Esophagus squamous epithelium (tissue), 4 donors: ENCODE measurements around the gene SP3.

Experiments
- POLR2A ChIP-seq, 4 donors: fragments of 450-650 bp; IDR thresholded peaks; one replicate each; pipeline ENCODE4 v1.6.1; 2017; ENCODE audit warnings: antibody characterized with exemption in 4 of 4, mild to moderate bottlenecking in 4 of 4, moderate library complexity in 3 of 4
- TF ChIP-seq, protein P1 (sequence below), 6 experiments: fragments of 450-650 bp in 4 of 6; fragments of 200-600 bp in 2 of 6; sonication (generic) in 2 of 6; IDR thresholded peaks; one replicate each; pipeline ENCODE4 v1.5.1; 2016 to 2019; ENCODE audit warnings: antibody characterized with exemption in 6 of 6, mild to moderate bottlenecking in 4 of 6, moderate library complexity in 4 of 6

DNA sequence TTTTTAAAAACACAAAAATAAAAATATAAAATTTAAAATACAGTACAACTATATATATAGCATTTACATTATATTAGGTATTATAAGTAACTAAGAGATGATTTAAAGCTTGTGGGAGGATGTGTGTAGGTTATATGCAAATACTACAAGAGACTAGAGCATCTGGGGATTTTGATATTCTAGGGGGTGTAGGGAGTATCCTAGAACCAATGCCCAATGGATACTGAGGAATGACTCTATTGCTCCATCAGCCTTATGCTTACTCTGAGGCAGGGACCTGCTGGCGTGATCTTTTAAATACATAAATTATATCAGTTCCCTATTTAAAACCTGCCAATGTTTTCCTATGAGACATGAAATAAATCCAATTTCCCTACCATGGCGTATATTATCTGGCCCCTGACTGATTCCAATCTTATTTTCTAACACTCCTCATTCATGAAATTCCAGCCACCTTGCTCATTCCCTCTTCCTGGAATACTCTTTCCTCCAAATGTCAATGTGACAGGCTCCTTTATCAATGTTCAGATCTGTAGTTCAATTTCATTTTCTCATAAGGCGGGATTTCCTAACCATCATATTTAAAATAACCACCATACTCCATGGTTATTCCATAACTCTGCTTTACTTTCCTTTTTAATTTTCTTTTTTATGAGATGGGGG, 22.2 kb downstream of the SP3 start:
- TF ChIP-seq, protein P1, sequence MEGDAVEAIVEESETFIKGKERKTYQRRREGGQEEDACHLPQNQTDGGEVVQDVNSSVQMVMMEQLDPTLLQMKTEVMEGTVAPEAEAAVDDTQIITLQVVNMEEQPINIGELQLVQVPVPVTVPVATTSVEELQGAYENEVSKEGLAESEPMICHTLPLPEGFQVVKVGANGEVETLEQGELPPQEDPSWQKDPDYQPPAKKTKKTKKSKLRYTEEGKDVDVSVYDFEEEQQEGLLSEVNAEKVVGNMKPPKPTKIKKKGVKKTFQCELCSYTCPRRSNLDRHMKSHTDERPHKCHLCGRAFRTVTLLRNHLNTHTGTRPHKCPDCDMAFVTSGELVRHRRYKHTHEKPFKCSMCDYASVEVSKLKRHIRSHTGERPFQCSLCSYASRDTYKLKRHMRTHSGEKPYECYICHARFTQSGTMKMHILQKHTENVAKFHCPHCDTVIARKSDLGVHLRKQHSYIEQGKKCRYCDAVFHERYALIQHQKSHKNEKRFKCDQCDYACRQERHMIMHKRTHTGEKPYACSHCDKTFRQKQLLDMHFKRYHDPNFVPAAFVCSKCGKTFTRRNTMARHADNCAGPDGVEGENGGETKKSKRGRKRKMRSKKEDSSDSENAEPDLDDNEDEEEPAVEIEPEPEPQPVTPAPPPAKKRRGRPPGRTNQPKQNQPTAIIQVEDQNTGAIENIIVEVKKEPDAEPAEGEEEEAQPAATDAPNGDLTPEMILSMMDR (IDR thresholded peaks at IDR 0.05), result no peak
- no peak for TF ChIP-seq POLR2A (IDR thresholded peaks at IDR 0.05)
